Left lung (tissue), 10 donors: ENCODE measurements around the gene SCN10A. TPM values are rescaled to one million over a fixed set of nuclear protein-coding genes. Genes with fewer than 3 reads are reported as not detected.

Experiments
- ATAC-seq: fragments of 200-7000 bp; cut with Tn5 transposase; one replicate; pipeline ENCODE4 v1.9.1; 2020; ENCODE audit warnings: moderate library complexity
- DNase-seq, 4 donors: peaks; one replicate each; pipeline ENCODE4 v3.0.0-alpha.2; 2013 to 2020
- H3K27ac ChIP-seq, 2 donors: fragments of 200-600 bp; sonication (generic) in 1 of 2; one replicate each; pipeline versions ENCODE4 v1.5.0 to v1.8.0; 2020 to 2021
- H3K27me3 ChIP-seq, 2 donors: fragments of 200-600 bp; sonication (generic) in 1 of 2; one replicate each; pipeline versions ENCODE4 v1.5.0 to v1.8.0; 2020 to 2021
- H3K36me3 ChIP-seq, 2 donors: fragments of 200-600 bp; sonication (generic) in 1 of 2; one replicate each; pipeline versions ENCODE4 v1.5.0 to v1.8.0; 2020 to 2021
- H3K4me1 ChIP-seq, 2 donors: fragments of 200-600 bp; one replicate each; pipeline ENCODE4 v1.8.0; 2021
- H3K4me3 ChIP-seq, 2 donors: fragments of 200-600 bp; sonication (generic) in 1 of 2; one replicate each; pipeline versions ENCODE4 v1.5.0 to v1.8.0; 2020 to 2021; ENCODE audit warnings: mild to moderate bottlenecking in 1 of 2
- H3K9me3 ChIP-seq, 2 donors: fragments of 200-600 bp; sonication (generic) in 1 of 2; one replicate each; pipeline versions ENCODE4 v1.5.0 to v1.8.0; 2020 to 2021
- intact Hi-C, 2 donors: fragments of 100-400 bp; cut with DNase I; formaldehyde crosslinking; loops; one replicate each; pipeline versions ENCODE4 v1.11.2 to v1.14.2; 2022
- polyA plus RNA-seq, 6 donors: library from polyadenylated mRNA; unstranded; fragments of 120-200 nt; gene quantifications; one replicate each; pipeline ENCODE4 v1.2.1, GENCODE V29; 2013; ENCODE audit not compliant: insufficient read length in 6 of 6
- total RNA-seq, 2 donors: library from RNA; stranded (reverse); fragmentation: NEBNext Ultra II Directional; extraction: Animal tissue kit (Norgen Biotek cat#: 25700); gene quantifications; one replicate each; pipeline ENCODE4 v1.2.1, GENCODE V29; 2021
- TF ChIP-seq, protein P1 (sequence below), 2 donors: fragments of 200-600 bp; sonication (generic) in 1 of 2; IDR thresholded peaks; one replicate each; pipeline versions ENCODE4 v1.5.0 to v1.8.0; 2021; ENCODE audit warnings: antibody characterized with exemption in 2 of 2
- donor health status: DM: no; HTN: yes; CAD: no.
- donor health status: DM: no; HTN: no; CAD: no.

Gene SCN10A
- total and polyA plus RNA-seq, 8 donors: not detected

DNA sequence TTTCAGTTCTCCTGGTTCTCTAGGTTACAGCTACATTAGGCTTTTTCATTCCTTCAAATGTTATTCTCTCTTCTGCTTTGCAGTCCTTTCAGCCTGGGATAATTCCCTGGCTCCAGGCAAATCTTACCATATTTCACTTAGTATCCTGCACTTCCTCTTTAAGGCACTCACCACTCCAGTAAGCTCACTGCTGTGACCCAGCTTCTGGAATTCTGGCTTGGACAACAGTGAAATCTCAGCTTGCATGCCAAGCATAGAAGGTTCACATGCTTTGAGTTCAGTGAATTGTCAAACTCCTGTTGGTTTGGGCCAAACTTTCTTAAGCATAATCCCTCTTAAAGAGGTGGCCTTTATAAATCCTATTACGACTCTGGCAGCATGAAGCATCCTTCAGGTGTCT is 69.4 kb downstream of the SCN10A start:
- no peak overlapping the region for H3K4me3 ChIP-seq
- TF ChIP-seq, protein P1, sequence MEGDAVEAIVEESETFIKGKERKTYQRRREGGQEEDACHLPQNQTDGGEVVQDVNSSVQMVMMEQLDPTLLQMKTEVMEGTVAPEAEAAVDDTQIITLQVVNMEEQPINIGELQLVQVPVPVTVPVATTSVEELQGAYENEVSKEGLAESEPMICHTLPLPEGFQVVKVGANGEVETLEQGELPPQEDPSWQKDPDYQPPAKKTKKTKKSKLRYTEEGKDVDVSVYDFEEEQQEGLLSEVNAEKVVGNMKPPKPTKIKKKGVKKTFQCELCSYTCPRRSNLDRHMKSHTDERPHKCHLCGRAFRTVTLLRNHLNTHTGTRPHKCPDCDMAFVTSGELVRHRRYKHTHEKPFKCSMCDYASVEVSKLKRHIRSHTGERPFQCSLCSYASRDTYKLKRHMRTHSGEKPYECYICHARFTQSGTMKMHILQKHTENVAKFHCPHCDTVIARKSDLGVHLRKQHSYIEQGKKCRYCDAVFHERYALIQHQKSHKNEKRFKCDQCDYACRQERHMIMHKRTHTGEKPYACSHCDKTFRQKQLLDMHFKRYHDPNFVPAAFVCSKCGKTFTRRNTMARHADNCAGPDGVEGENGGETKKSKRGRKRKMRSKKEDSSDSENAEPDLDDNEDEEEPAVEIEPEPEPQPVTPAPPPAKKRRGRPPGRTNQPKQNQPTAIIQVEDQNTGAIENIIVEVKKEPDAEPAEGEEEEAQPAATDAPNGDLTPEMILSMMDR (IDR thresholded peaks at IDR 0.05): no peak
- intact Hi-C loops: no loop called here
- H3K9me3 ChIP-seq: no peaks in the 10 kb centered on the region
- no peaks in the 10 kb centered on the region for H3K4me1 ChIP-seq
- no peak overlapping the region for H3K27ac ChIP-seq
- DNase-seq: no peak
- ATAC-seq: no peak
- no peaks in the 10 kb centered on the region for H3K27me3 ChIP-seq
- no peaks in the 10 kb centered on the region for H3K36me3 ChIP-seq

DNA sequence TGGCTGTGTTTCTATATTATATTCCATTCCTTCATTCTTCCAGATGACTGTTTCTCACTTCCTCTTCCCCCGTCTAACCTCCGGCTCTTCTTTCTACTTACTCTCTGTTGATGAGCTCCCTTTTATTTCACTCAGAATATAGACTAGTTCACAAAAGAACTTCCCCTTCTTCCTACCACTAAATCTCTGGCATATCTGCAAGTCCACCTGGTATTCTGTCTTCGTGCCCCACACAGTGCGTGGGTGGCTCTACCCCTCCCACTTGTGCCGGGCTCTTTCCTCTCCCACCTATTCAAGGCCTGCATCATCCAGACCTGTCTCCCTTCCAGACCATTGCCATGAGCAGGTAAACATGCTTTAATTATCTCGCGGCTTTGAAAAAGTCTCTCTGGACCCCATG is 73.0 kb downstream of the SCN10A start:
- TF ChIP-seq, protein P1 (IDR thresholded peaks at IDR 0.05): no peak
- H3K27me3 ChIP-seq: no peaks in the 10 kb centered on the region
- no peak overlapping the region for H3K27ac ChIP-seq
- H3K36me3 ChIP-seq: no peaks in the 10 kb centered on the region
- H3K9me3 ChIP-seq: no peaks in the 10 kb centered on the region
- intact Hi-C loops: no loop called here
- no peak for ATAC-seq
- H3K4me3 ChIP-seq: no peak overlapping the region
- DNase-seq: no peak
- H3K4me1 ChIP-seq: no peaks in the 10 kb centered on the region

DNA sequence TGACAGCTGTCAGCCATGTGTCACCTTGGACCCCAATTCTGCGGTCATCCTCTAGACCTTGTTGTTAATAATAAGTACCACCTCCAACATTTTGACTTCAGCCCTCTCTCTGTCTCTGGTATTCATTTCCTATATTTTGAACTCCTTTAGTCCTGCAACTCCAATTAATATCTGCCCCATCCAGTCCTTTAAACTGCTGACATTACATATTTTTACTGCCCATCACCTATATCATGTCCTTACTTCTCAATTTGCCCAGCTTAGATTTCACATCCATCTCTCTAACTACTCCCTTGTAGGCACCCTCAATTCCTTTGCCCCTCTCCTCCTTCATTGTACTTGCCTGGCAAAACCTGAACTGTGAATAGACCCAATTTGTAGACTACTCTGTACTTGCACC is 73.5 kb downstream of the SCN10A start:
- intact Hi-C loops: no loop called here
- ATAC-seq (no peak), DNase-seq (no peak)
- Histone ChIP-seq H3K27ac (no peak overlapping the region), H3K27me3 (no peaks in the 10 kb centered on the region), H3K4me3 (no peak overlapping the region), H3K36me3 (no peaks in the 10 kb centered on the region), H3K4me1 (no peaks in the 10 kb centered on the region), H3K9me3 (no peaks in the 10 kb centered on the region)
- TF ChIP-seq, protein P1 (IDR thresholded peaks at IDR 0.05): no peak

DNA sequence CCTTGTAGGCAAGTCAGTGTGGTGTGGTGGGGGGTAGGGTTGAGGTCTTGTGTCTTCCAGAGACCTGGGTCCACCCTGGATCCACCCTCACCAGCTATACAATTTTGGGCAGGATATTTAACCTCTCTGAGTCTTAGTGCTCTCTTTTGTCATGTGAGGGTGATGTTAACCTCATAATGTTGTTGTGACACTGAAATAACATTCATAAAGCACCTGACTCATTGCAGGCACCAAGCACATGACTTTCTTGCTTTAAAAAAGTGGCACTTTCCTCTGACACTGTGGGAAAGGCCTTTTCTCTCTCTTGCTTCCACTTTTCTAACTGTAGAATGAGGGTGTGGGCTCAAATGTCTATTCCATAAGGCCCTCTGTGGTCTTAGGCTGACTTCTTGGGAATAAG is 75.5 kb downstream of the SCN10A start:
- H3K27me3 ChIP-seq: no peaks in the 10 kb centered on the region
- no peaks in the 10 kb centered on the region for H3K9me3 ChIP-seq
- intact Hi-C loops: no loop called here
- no peaks in the 10 kb centered on the region for H3K36me3 ChIP-seq
- DNase-seq (no peak), ATAC-seq (no peak)
- no peaks in the 10 kb centered on the region for H3K4me1 ChIP-seq
- no peak overlapping the region for H3K4me3 ChIP-seq
- TF ChIP-seq, protein P1 (IDR thresholded peaks at IDR 0.05): no peak
- H3K27ac ChIP-seq: no peak overlapping the region

DNA sequence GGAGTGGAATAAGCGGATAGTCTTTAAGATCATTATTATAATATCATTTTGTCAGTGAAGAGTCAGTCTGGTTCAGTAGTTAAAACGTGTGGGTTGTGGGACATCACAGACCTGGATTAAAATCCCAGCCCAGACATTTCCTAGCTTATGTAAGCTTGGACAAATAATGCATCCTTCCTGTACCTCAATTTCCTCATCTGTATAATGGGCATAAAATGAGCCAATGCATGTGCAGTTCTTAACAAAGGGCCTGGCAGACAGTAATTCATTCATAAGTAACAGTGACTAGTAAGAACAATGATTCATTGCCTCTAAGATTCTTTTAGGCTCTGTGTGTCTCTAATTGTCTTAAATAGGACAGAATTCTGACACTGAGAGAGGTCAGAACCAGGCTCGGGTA is 76.1 kb downstream of the SCN10A start:
- no peaks in the 10 kb centered on the region for H3K9me3 ChIP-seq
- H3K4me1 ChIP-seq: no peaks in the 10 kb centered on the region
- H3K27me3 ChIP-seq: no peaks in the 10 kb centered on the region
- TF ChIP-seq, protein P1 (IDR thresholded peaks at IDR 0.05): no peak
- intact Hi-C loops: no loop called here
- DNase-seq: no peak
- ATAC-seq: no peak
- no peaks in the 10 kb centered on the region for H3K36me3 ChIP-seq
- no peak overlapping the region for H3K27ac ChIP-seq
- H3K4me3 ChIP-seq: no peak overlapping the region
